NCI-H82 treated with DMSO at 0.1 percent for 48 hours (cell line): Measurements from ENCODE around the gene RHEB.
"Not testable (repeated sequence)": the region's sequence is repeated elsewhere in the genome, so short reads cannot be mapped to it uniquely, and the experiment has no call there.

Experiments used
- DNase-seq: peaks from one replicate; lab custom pipeline; 2025; ENCODE audit not compliant: unreplicated experiment; lab: John Stamatoyannopoulos, UW

The RHEB gene

GRCh38 chr7:151529842-151530241 lies 10.1 kb upstream of the RHEB start:
- DNase-seq: no peak

- no peak for DNase-seq
These were observed 5.2 kb upstream of the RHEB start for GRCh38 chr7:151524845-151525244.

GRCh38 chr7:151524331-151524730 lies 4.6 kb upstream of the RHEB start:
- DNase-seq: no peak

- DNase-seq: no peak
These were observed 945 bp upstream of the RHEB start for GRCh38 chr7:151520419-151521261.

DNA sequence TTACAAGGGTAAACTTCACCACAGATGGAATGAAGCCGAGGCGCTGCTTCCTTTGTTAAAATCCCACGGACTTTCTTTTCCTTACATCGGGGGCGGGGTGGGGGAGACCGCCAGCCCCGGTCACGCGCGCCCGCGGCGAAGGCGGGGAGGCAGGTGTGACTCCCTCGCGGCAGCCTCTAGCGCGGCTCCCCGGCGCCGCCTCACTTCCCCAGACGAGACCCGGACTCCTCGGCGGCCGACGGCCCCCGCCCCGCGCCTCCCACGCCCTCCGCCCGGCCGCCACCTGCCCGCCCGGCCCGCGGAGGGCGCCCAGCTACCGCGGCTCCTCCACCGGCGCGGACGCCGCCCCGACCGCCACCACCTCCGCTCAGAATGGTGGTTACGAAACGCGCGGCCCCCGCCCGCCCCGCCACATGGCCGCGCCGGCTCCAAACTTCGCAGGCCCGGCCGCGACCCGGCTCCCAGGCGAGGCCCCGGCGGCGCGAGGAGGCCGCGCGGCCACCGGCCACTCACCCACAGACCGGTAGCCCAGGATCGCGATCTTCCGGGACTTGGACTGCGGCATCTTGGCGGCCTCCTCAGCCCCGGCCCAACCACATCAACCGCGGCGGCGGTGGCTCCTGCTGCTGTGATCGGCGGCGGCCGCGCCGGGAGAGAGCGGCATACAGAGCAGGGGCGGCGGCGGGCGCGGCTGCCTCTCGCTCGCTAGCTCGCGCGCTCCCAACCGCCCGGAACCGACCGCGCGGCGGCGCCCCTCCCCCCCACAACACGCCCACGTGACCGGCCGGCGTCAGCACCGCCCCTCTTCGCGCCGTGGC lies 539 bp downstream of the RHEB start:
- DNase-seq: not testable (repeated sequence)

DNA sequence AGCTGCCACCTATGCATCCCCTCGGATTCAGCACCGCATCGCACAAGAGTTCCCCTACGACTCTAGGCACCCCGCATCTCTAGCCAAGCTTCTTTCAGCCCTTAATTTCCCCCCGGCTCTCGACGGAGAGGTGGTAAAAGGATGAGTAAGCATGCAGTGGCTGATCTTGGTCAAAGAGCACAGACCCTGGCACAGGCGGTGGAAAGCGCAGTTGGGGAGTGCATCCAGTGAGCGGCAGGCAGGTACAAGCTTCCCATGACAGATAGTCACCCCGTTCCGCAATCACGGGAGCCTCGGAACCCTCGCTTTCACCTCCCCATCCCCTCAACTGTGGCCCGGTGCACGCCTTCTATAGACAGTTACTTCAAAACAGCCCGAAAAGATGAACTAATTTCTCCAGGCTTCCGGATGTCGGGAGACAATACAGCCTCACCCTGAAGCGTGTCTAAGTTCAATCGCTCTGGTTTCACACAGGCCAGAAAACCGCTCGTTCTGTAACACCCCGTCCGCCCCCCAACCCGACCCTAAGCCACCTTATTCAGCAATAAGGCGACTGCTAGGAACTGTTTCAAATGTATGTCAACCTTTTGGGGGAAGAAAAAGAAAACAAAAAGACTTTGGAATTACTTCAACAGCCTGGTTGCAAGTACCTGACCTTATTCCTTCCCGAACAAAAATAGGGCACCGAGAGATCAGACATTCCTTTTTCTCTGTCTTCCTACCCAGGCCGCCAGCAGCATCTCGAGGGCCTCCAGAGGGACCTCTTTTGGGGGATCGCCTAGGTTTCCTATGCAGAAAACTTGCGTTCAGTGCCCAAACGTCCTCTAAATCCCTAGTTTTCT lies 1.4 kb downstream of the RHEB start:
- no peak for DNase-seq

DNA sequence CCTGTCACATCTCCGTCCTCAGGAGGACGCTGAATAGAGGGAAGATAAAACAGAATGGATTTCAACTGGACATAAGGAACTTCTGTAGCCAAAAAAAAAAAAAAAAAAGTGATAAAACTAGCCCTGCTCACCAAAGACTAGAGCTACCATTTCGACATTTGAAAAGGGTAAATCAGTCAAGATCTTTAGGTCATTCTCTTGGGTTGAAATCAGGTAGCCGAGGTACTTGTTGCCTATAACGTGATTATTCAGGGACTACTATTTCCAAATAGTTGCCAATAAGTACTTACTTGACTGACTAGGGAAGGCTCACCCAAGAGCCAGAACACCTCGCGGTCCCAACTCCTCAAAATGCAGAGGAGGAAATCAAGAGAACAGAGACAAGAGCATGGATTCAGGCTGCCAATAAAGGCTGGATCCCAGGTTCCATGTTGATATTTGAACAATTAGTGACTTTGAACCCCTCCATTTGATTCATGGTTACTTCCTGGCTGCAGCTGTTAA lies 2.0 kb downstream of the RHEB start:
- DNase-seq: no peak

- DNase-seq: no peak
These were observed 4.5 kb downstream of the RHEB start for GRCh38 chr7:151515276-151515565.

- no peak for DNase-seq
These were observed 5.0 kb downstream of the RHEB start for GRCh38 chr7:151514461-151515275.

DNA sequence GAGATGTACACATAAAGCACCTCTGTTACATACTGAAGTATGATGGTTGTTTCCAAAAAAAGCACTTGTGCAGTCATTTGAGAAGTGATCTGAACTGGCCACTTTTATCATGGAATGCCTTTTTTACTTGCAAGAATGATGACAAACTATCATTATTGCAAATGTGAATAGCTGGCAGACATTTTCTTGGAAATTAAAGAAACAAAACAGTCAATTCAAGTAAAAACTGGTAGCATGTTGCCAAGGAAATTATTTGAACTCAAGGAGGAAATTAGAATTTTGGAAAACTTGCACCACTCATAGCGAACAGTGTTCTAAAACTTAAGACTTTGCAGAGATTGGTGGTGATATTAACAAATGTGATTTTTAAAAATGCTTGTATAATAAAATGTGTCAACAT lies 6.6 kb downstream of the RHEB start:
- no peak for DNase-seq

DNA sequence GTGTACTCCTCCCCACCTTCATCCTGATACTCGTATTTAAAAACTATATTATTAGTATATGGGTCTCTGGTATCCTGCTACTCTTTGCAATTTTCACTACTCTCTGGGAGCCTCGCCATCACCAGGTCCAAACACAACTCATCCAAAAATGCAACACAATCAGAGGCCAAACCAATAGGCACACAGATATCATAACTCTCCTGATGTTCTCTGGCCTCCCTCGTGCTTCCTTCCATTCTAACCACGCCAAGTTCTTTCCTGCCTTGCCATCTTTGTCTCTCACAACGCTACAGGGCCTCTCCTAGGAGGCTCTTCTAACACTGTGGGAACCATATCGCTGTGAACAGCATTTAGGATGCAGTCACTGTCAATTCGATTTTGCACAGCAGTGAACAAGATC lies 7.3 kb downstream of the RHEB start:
- no peak for DNase-seq

GRCh38 chr7:151511946-151512345 lies 7.7 kb downstream of the RHEB start:
- DNase-seq: no peak

GRCh38 chr7:151511270-151511669 lies 8.4 kb downstream of the RHEB start:
- DNase-seq: no peak

DNA sequence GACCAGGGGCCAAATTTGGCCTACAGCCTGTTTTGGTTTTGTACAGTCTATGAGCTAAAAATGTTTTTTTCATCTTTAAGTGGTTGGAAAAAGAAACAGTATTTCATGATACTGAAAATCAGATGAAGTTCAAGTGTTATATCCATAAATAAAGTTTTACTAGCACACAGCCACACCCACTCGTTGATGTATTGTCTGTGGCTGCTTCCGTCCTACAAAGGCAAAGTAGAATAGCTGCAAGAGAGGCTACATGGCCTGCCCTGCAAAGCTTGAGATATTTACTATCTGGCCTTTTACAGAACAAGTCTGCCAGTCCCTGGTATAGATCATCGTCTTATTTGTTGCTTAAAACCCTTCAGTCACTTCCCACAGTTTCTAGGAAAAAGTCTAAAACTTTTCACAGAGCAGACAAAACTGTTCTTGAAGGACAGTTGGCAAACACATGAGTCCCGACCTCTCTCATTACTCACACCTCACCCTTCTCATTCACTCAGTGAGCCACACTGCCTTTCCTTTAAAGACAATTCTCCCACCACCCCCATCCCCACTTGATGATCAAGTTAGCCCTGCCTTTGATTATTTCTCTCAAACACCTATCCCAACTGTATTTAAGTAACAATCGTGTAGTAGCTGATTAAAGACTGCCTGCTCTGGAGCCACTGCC lies 9.9 kb downstream of the RHEB start:
- DNase-seq: no peak

DNA sequence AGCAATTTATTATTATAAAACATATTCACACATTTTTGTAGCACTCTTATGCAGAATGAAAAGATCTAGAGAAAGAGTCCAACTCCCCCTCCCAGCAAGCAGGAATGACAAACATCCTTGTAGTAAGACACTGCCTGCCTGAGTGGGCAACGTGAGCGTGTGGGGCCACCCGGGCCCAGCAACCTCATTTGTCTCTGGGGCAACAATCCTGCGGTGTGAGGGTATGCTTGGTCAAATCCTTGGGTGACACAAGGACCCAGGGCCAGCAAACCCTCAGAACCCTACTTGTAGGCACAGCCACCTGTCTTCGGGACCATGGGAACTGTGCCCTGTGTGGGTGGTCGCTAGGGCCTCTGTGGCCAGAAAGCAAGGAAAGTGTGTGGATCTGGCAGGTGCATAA lies 10.7 kb downstream of the RHEB start:
- DNase-seq: no peak

DNA sequence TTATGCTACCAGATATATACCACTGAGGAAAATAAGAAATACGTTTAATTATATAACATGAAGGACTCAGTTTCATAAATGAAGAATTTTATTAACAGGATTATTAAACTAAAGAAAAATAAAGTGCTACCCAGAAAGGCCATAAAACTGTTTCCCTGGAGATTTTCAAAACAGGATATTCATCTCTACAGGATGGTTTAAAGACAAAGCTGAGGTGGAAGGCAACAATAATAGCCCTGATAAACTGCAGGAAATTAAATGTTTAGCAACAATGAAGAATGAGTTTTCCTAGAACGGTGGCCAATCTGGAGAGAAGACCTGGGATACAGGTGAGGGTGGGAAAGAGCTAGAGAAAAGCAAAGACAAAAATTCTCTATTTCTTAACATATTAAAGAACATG lies 11.9 kb downstream of the RHEB start:
- DNase-seq: no peak

DNA sequence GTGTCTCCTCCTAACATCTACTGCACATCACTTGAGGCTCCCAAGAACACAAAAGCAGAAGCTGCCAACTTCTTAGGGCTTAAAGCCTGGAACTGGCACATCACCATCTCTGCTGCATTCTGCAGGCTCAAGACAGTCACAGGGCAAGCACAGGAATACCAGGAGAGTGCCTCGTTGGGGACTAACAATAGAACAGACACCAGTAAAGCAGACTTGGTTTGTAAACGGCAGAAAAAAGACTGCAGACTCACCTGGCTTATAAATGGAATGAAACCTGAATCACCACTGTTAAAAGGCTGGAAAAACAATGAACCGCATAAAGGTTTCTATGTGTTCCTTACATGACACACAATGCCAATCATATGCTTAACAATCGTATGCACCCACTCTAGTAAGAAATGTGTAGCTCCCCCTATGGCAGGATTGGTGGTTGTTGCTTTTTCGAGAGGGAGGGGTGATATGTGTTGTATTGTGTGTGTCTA lies 12.8 kb downstream of the RHEB start:
- DNase-seq: no peak

DNA sequence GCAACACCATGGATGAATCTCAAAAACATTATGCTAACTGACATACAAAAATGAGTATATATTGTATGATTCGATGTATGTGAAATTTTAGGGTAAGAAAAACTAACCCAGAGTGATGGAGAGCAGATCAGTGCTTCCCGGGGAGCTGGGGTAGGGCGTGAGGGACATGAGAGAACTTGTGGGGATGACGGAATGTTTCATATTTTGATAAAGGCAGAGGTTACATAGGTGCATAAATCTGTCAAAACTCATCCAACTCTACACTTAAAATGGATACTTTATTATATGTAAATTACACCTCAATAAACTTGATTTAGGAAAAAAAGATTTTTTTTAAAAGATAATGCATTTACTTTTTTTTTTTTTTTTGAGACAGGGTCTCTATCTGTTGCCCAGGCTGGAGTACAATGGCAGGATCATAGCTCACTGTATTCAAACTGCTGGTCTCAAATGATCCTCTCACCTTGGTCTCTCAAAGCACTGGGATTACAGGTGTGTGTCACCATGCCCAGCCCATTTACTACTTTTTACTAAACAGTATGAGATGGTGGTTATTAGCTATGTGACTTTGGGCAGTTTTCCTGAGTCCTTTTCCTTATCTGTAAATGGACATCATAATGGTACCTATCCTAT lies 13.7 kb downstream of the RHEB start:
- DNase-seq: no peak

GRCh38 chr7:151505433-151505832 lies 14.3 kb downstream of the RHEB start:
- DNase-seq: no peak
